ENCODE data around the gene HIC2.
"Not testable (repeated sequence)": the region's sequence is repeated elsewhere in the genome, so short reads cannot be mapped to it uniquely, and the experiment has no call there.

HIC2 gene, protein sequence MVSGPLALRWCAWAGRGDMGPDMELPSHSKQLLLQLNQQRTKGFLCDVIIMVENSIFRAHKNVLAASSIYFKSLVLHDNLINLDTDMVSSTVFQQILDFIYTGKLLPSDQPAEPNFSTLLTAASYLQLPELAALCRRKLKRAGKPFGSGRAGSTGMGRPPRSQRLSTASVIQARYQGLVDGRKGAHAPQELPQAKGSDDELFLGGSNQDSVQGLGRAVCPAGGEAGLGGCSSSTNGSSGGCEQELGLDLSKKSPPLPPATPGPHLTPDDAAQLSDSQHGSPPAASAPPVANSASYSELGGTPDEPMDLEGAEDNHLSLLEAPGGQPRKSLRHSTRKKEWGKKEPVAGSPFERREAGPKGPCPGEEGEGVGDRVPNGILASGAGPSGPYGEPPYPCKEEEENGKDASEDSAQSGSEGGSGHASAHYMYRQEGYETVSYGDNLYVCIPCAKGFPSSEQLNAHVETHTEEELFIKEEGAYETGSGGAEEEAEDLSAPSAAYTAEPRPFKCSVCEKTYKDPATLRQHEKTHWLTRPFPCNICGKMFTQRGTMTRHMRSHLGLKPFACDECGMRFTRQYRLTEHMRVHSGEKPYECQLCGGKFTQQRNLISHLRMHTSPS

DNA sequence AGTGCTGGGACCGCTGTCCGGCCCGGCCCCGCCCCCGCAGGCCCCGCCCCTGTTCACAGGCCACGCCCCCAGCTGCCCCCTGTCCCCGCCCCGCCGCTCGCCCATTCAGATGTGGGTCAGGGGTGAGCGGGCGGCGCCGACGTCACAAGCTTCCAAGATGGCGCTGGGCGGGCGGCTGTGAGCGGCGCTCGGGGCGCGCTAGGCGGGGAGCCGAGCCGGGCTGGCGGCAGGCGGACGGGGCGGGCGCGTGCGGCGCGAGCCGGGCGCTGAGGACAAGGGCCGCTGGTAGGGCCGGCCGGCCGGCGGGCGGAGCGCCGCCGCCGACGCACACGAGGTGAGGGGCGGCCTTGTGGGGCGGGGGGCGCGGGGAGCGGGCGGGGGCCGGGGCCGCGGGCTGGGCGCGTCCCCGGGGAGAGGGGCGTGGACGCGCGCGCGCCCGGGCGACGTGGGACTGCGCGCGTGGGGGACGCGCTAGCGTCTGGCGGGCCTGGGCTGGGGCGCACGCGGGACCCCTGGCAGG is at the start of gene HIC2:
Gene HIC2 (plus strand): TSS at position 145 of the 520 bp plus-strand sequence. CDS start 25,461 bp downstream, outside the sequence.
- not testable (repeated sequence) for H3K9me3 Mint-ChIP-seq, H3K36me3 Mint-ChIP-seq, H3K4me1 Mint-ChIP-seq, H3K4me3 Mint-ChIP-seq, H3K27ac Mint-ChIP-seq
- ATAC-seq (peak; percentile 93), DNase-seq (ENCODE audit: low spot score in 2 of 2) (peak; percentile 38 to 58)

DNA sequence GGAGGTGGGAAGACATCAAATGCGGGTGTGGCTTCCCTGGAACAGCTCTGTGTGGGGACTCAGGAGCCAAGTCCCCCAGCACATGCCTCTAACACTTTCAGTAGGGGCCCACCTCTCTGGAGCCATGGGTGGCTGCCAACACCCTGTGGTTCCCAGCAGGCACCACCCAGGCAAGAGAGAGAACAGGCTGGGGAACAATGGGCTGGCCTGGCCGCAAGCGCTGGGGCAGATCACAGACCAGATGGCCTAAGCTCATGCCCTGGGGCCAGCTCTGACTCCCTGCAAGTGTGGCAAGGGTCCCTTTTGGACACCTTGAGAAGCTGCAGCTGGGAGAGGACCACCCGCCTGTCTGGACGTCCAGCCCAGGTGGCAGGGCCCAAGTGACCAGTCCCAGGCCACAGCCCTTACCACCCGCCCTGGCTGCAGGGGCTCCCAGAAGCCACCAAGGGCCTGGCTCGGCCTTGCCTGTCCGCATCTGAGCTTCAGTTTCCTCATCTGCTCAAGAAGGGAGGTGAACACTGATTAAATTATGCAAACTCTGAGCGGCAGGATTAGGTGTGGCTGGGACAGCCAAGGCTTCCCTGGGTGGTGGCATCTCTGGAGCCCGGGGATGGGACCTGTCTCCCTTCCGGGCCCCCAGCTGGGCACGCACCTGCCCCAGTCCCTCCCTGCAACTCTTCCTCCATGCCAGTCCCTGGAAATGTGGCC is 48.4 kb upstream of the HIC2 start:
- not testable (repeated sequence) for ATAC-seq, H3K4me1 Mint-ChIP-seq, H3K27ac Mint-ChIP-seq, H3K4me3 Mint-ChIP-seq, H3K9me3 Mint-ChIP-seq, H3K36me3 Mint-ChIP-seq
- DNase-seq (ENCODE audit: low spot score in 2 of 2) = peak in 1 of 2 donors; percentile 22

DNA sequence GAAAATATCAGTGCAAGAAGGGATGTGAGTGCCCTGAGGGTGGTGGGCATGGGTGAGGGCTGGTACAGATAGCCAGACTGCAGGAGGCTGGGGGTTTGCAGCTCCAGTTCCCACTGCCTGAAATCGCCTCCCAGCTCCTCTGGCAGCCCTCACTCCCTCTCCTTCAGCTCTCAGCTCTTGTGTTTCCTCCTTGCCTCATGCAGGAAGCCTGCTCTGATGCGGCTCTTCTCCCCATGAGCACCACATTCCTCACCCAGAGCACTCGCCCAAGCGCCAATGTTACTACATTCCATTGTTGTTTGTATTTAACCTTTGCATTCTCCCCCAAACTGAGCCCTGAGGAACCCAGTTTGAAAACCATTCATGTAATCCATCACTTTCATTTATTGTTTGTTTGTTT is 41.3 kb upstream of the HIC2 start:
- H3K4me3 Mint-ChIP-seq; H3K27ac Mint-ChIP-seq; ATAC-seq; H3K9me3 Mint-ChIP-seq; DNase-seq (ENCODE audit: low spot score in 2 of 2); H3K4me1 Mint-ChIP-seq; H3K36me3 Mint-ChIP-seq: not testable (repeated sequence)

DNA sequence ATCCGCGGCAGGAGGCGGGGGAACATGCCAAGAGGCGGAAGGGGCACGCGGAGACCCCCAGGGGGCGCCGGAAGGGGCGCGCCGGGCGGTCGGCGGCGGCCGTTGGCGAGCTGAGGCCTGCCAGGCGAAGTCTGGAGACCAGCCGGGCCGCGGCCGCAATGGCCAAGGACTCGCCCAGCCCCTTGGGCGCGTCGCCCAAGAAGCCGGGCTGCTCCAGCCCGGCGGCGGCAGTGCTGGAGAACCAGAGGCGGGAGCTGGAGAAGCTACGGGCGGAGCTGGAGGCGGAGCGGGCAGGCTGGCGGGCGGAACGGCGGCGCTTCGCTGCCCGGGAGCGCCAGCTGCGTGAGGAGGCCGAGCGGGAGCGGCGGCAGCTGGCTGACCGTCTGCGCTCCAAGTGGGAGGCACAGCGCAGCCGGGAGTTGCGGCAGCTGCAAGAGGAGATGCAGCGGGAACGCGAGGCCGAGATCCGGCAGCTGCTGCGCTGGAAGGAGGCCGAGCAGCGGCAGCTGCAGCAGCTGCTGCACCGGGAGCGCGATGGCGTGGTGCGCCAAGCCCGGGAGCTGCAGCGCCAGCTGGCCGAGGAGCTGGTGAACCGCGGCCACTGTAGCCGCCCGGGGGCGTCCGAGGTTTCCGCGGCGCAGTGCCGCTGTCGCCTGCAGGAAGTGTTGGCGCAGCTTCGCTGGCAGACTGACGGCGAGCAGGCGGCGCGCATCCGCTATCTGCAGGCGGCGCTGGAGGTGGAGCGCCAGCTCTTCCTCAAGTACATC is 33.3 kb upstream of the HIC2 start, which contains the start of gene RIMBP3B:
Gene RIMBP3B (plus strand): TSS at position 51 of the 767 bp plus-strand sequence. CDS start 108 bp downstream, at position 159.
- DNase-seq (ENCODE audit: low spot score in 2 of 2); H3K4me1 Mint-ChIP-seq; H3K4me3 Mint-ChIP-seq; H3K9me3 Mint-ChIP-seq; H3K36me3 Mint-ChIP-seq; H3K27ac Mint-ChIP-seq: not testable (repeated sequence)
- peak; percentile 86 for ATAC-seq

DNA sequence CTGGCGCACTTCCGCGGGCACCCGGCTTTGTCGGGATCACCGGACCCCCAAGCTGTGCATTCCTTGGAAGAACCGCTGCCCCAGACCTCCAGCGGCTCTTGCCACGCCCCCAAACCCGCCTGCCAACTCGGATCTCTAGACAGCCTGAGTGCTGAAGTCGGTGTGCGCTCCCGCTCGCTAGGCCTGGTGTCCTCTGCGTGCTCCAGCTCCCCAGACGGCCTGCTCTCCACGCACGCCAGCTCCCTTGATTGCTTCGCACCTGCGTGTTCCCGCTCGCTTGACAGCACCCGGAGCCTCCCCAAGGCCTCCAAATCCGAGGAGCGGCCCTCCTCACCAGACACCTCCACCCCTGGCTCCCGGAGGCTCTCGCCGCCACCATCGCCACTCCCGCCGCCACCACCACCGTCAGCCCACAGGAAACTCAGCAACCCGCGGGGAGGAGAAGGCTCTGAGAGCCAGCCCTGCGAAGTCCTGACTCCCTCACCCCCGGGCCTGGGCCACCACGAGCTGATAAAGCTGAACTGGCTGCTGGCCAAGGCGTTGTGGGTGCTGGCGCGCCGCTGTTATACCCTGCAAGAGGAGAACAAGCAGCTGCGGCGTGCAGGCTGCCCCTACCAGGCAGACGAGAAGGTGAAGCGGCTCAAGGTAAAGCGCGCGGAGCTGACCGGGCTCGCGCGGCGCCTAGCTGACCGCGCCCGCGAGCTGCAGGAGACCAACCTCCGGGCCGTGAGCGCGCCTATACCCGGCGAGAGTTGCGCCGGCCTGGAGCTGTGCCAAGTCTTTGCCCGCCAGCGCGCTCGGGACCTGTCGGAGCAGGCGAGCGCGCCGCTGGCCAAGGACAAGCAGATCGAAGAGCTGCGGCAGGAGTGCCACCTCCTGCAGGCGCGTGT is 32.5 kb upstream of the HIC2 start:
- peak; percentile 75 for ATAC-seq
- not testable (repeated sequence) for H3K4me3 Mint-ChIP-seq; DNase-seq (ENCODE audit: low spot score in 2 of 2); H3K9me3 Mint-ChIP-seq; H3K4me1 Mint-ChIP-seq; H3K27ac Mint-ChIP-seq; H3K36me3 Mint-ChIP-seq

DNA sequence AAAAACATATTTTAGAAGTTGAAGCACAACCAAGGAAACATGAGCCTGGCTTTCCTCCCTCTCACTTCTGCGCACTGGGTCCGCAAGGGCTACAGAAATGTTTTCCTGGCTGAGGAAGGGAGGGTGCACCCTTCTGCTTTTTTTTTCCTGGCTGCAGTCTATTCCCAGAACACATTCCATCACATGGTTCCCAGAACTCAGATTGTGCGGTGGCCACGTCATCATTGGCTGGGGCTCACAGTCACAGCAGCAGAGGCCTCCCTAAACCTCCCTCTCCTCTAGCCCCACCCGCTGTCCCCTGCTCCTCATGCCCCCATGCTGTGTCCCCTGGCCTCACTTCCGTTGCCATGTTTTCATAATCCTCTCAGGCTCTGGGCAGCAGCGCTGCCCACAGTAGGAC is 27.7 kb upstream of the HIC2 start:
- not testable (repeated sequence) for H3K4me1 Mint-ChIP-seq; ATAC-seq; H3K27ac Mint-ChIP-seq; H3K9me3 Mint-ChIP-seq; DNase-seq (ENCODE audit: low spot score in 2 of 2); H3K4me3 Mint-ChIP-seq; H3K36me3 Mint-ChIP-seq

- H3K4me3 Mint-ChIP-seq; DNase-seq (ENCODE audit: low spot score in 2 of 2); H3K27ac Mint-ChIP-seq; H3K4me1 Mint-ChIP-seq; H3K36me3 Mint-ChIP-seq; ATAC-seq; H3K9me3 Mint-ChIP-seq: not testable (repeated sequence)
Observed at GRCh38 chr22:21390013-21390412, 27.2 kb upstream of the HIC2 start.

DNA sequence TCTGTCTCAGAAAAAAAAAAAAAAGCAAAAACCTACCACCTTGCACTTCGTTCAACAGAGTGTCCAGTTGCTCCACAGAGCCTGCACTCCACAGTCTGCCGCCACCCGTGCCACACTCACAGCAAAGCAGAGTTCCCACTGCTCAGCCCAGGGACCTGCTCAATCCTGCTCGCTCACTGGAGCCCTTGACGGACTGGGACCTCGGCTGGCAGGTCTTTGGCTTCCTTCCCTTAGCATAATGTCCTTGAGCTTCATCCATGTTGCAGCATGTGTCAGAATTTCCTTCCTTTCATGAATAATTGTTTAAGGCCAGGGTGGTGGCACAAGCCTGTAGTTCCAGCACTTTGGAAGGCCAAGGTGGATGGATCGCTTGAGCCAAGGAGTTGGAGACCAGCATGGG is 22.6 kb upstream of the HIC2 start:
- not testable (repeated sequence) for H3K4me1 Mint-ChIP-seq; H3K27ac Mint-ChIP-seq; H3K9me3 Mint-ChIP-seq; H3K36me3 Mint-ChIP-seq; H3K4me3 Mint-ChIP-seq; DNase-seq (ENCODE audit: low spot score in 2 of 2); ATAC-seq

- ATAC-seq; H3K4me3 Mint-ChIP-seq; H3K4me1 Mint-ChIP-seq; DNase-seq (ENCODE audit: low spot score in 2 of 2); H3K27ac Mint-ChIP-seq; H3K36me3 Mint-ChIP-seq; H3K9me3 Mint-ChIP-seq: not testable (repeated sequence)
Observed at GRCh38 chr22:21401197-21401969, 15.8 kb upstream of the HIC2 start.

DNA sequence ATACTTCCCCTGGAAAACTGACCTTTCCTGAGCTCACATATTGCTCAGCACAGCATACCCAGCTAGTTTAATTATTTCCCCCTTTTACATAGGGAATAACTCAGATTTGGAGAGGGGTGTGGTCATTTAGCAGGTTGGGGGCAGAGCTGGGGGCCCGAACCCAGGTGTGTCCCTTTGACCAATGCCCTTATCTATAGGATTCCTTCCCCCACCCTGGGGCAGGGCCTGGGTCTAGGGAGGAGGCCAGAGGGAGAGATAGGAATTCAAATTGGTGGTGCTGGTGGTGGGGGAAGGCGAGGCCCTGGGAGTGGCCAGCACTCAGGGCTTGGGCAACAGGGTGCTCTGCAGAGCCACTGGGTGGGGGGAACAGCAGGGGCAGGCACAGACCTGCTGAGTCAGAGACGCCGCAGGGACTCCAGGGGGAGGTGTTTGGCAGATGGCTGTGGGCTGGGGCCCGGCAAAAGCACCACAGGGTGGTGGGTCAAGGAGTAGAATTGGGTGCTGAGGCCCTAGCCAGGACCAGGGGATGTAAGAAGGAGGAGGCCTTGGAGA is 14.3 kb upstream of the HIC2 start:
- H3K4me3 Mint-ChIP-seq, ATAC-seq, H3K36me3 Mint-ChIP-seq, H3K27ac Mint-ChIP-seq, H3K4me1 Mint-ChIP-seq, H3K9me3 Mint-ChIP-seq: not testable (repeated sequence)
- peak in 1 of 2 donors; percentile 40 for DNase-seq (ENCODE audit: low spot score in 2 of 2)

DNA sequence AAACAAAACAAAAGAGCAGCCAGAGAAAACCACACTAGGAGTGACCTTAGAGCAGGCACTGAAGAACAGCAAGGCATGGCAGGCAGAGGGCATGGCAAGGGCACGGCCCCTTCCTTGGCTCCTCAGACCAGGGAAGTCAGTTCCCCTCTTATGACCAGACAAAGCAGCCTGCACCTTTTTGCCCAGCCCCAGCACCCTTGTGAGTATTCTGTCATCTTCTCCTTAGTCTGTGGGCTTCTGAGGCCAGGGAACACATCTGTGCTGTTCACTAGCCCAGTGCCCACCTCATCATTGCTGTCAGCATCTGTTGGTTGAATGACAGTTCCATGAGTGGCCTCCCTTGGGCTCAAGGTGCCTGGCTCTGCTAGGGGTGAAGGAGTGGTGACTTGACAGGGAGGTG is 10.0 kb upstream of the HIC2 start:
- H3K27ac Mint-ChIP-seq, H3K4me3 Mint-ChIP-seq, H3K4me1 Mint-ChIP-seq, H3K9me3 Mint-ChIP-seq, H3K36me3 Mint-ChIP-seq: not testable (repeated sequence)
- DNase-seq (ENCODE audit: low spot score in 2 of 2) (peak in 1 of 2 donors; percentile 47), ATAC-seq (peak; percentile 26)

DNA sequence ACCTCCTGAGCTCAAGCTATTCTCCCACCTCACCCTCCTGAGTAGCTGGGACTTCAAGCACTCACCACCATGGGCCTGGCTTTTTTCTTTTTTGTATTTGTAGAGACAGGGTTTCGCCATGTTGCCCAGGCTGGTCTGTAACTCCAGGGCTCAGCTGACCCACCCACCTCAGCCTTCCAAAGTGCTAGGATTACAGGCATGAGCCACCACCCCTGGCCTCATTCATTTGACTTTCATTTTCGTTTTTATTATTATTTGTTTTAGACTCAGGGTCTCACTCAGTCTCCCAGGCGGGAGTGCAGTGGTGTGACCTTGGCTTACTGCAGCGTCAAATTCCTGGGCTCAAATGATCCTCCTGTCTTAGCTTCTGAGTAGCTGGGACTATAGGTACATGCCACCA is 9.4 kb upstream of the HIC2 start:
- not testable (repeated sequence) for ATAC-seq; DNase-seq (ENCODE audit: low spot score in 2 of 2); H3K36me3 Mint-ChIP-seq; H3K9me3 Mint-ChIP-seq; H3K27ac Mint-ChIP-seq; H3K4me1 Mint-ChIP-seq; H3K4me3 Mint-ChIP-seq

- not testable (repeated sequence) for H3K36me3 Mint-ChIP-seq; H3K4me1 Mint-ChIP-seq; ATAC-seq; H3K9me3 Mint-ChIP-seq; H3K4me3 Mint-ChIP-seq; H3K27ac Mint-ChIP-seq; DNase-seq (ENCODE audit: low spot score in 2 of 2)
Observed at GRCh38 chr22:21416375-21416774, 796 bp upstream of the HIC2 start.

All from stimulated activated effector memory CD8-positive, alpha-beta T cell treated with anti-CD3 and anti-CD28 coated beads, Interleukin-12 subunit alpha, Interleukin-12 subunit beta, amount 100 ng/mL, for 72 hours (primary cell).